Astrocyte of the cerebellum (primary cell): ENCODE results near the gene COX15.
"Not testable (repeated sequence)": the region's sequence is repeated elsewhere in the genome, so short reads cannot be mapped to it uniquely, and the experiment has no call there.

ENCODE experiments used
- DNase-seq: peaks from one replicate; pipeline ENCODE4 v3.0.0-alpha.2; 2011; ENCODE audit warnings: low read depth
- H3K4me3 ChIP-seq: 2 replicates; pipeline ENCODE4 v1.5.1; 2011; ENCODE audit warnings: mild to moderate bottlenecking, low read depth, low read length, moderate library complexity
- CTCF ChIP-seq: IDR thresholded peaks from 2 replicates; pipeline ENCODE4 v1.5.1; 2012; ENCODE audit warnings: low read length, low read depth, moderate library complexity, mild to moderate bottlenecking; ENCODE audit errors: missing control alignments
- in situ Hi-C: cut with HindIII; loops from 2 replicates; pipeline ENCODE4 v1.10.0; 2017; ENCODE audit warnings: low sequenced_read_pairs

Gene COX15

GRCh38 chr10:99758211-99758891 is 26.4 kb upstream of the COX15 start:
- H3K4me3 ChIP-seq: no peak overlapping the region
- TF ChIP-seq CTCF: no peak
- DNase-seq: no peak
- in situ Hi-C loops: loop anchor here (5.0 kb wide), 1 partner anchor 89 kb away; no protein-coding TSS in a partner anchor

- in situ Hi-C loops: loop anchor here (5.0 kb wide), 1 partner anchor 91 kb away; no protein-coding TSS in a partner anchor
- TF ChIP-seq CTCF: no peak
- no peak for DNase-seq
- H3K4me3 ChIP-seq: no peak overlapping the region
Measured at GRCh38 chr10:99756159-99756558, 24.2 kb upstream of the COX15 start.

- TF ChIP-seq CTCF: no peak
- H3K4me3 ChIP-seq: no peak overlapping the region
- no peak for DNase-seq
- in situ Hi-C loops: loop anchor here (5.0 kb wide), 1 partner anchor 93 kb away; no protein-coding TSS in a partner anchor
Measured at GRCh38 chr10:99754670-99755069, 22.7 kb upstream of the COX15 start.

- DNase-seq: no peak
- no peak for TF ChIP-seq CTCF
- H3K4me3 ChIP-seq: no peak overlapping the region
- in situ Hi-C loops: no loop called here
Measured at GRCh38 chr10:99750641-99751040, 18.7 kb upstream of the COX15 start.

GRCh38 chr10:99748823-99749451 is 17.0 kb upstream of the COX15 start:
- in situ Hi-C loops: no loop called here
- no peak for TF ChIP-seq CTCF
- H3K4me3 ChIP-seq: no peak overlapping the region
- no peak for DNase-seq

- H3K4me3 ChIP-seq, in situ Hi-C loops, DNase-seq: not testable (repeated sequence)
Measured at GRCh38 chr10:99746166-99746565, 14.2 kb upstream of the COX15 start.

- no peak for TF ChIP-seq CTCF
- no peak for DNase-seq
- no peak overlapping the region for H3K4me3 ChIP-seq
- in situ Hi-C loops: no loop called here
Measured at GRCh38 chr10:99743841-99744240, 11.9 kb upstream of the COX15 start.
